DMS 273 treated with DMSO at 0.1 percent for 48 hours (cell line): ENCODE results near the gene MAZ.
"Not testable (repeated sequence)": the region's sequence is repeated elsewhere in the genome, so short reads cannot be mapped to it uniquely, and the experiment has no call there.

Experiments used
- DNase-seq: peaks from one replicate; lab custom pipeline; 2025; lab: John Stamatoyannopoulos, UW

The MAZ gene

GRCh38 chr16:29806099-29806579, at the start of gene MAZ:
Gene MAZ, plus strand, starts transcription at chr16:29806529. Its CDS starts 173 bp downstream, at chr16:29806702.
- peak; percentile 94 for DNase-seq

DNA sequence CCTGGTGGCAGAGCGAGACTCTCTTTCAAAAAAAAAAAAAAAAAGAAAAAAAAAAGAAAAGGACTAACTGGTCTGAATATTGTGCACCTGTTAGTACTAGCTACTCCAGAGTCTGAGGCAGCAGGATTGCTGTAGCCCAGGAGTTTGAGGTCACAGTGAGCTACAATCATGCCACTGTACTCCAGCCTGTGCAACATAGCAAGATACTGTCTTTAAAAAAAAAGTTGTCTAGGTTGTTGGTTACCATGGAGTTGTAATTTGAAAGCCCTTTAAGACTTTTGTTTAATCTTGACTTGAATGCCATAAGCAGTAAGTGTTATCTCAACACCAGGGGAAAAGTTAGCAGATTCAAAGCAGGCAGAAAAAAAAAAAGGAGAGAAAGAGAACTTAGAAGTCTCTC, 49.7 kb upstream of the MAZ start:
- no peak for DNase-seq

DNA sequence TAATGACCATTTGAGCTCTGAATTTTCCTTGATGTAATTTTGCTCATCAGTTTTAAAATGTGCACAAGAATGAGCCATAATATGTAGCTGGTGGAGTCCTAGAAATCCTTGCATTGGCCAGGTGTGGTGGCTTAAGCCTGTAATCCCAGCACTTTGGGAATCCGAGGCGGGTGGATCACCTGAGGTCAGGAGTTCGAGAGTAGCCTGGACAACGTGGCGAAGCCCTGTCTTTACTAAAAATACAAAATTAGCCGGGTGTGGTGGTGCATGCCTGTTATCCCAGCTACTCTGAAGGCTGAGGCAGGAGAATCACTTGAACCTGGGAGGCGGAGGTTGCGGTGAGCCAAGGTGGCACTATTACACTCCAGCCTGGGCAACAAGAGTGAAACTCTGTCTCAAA, 49.2 kb upstream of the MAZ start:
- DNase-seq: not testable (repeated sequence)

DNA sequence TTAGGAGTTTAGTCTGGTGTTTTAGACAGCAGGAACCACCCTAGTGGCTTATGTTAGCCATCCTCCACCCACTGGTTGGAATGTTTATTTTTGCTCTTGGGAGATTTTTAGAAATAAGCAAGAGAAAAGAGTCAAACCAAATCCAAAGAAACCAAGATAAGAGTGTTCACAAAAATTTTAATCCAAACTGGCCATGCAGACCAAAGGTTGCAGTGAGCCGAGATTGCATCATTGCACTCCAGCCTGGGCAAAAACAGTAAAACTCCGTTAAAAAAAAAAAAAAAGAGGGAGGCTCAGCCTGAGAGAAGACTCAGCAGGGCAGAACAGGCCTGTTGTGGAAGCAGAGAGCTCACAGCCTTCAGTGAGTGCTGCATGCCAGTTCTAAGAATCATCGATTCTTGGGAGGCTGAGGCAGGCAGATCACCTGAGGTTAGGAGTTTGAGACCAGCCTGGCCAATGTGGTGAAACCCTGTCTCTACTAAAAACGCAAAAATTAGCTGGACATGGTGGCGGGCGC, 48.3 kb upstream of the MAZ start:
- no peak for DNase-seq

DNA sequence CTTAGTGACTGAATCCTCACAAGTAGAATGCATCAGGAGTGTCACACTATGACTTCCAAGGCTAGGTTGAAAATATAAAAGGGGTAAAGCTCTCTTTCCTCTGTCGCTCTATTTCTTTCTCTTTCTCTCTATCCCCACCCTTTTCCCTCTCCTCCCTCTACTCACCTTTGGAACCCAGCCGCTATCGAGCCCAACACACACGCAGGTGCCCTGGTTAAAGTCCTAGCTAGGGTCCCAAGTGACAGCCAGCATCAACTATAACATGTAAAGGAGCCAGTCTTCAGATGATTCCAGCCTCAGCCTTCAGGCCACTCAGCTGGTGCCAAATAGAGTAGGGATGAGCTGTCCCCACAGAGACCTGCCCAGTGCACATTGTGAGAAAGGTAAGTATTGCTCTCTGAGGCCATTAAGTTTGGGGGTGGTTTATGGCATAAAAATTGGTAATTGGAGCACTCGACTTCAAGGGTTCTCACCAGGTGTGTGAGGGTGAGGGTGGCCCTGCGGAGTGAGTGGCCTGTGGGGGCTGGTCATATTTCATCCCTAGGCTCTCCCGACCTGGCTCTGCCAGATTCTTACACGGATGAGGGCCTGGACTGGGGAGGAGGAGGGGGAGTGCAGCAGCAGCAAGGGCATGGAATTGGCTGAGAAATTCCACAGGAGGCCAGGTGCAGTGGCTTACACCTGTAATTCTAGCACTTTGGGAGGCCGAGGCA, 45.6 kb upstream of the MAZ start:
- DNase-seq: no peak

- DNase-seq: not testable (repeated sequence)
Measured at GRCh38 chr16:29761280-29761651, 45.1 kb upstream of the MAZ start.

DNA sequence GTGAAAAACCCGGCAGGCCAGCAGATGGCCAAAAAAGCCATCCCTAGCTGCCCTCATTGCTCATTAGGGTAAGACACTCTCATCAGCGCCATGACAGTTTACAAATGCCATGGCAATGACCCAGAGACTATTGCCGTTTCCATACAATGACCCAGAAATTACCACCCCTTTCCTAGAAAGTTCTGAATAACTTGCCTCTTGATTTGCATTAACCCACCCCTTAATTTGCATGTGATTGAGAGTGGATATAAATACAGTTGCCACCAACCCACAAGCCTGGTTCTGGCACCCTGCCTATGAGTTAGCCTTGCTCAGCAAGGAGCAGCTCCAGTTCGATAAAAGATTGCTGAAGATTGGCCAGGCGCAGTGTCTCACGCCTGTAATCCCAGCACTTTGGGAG, 44.4 kb upstream of the MAZ start:
- no peak for DNase-seq

GRCh38 chr16:29763326-29763725, 43.0 kb upstream of the MAZ start:
- no peak for DNase-seq

- DNase-seq: no peak
Measured at GRCh38 chr16:29765167-29766032, 40.9 kb upstream of the MAZ start.

GRCh38 chr16:29766571-29766970, 39.8 kb upstream of the MAZ start:
- no peak for DNase-seq

DNA sequence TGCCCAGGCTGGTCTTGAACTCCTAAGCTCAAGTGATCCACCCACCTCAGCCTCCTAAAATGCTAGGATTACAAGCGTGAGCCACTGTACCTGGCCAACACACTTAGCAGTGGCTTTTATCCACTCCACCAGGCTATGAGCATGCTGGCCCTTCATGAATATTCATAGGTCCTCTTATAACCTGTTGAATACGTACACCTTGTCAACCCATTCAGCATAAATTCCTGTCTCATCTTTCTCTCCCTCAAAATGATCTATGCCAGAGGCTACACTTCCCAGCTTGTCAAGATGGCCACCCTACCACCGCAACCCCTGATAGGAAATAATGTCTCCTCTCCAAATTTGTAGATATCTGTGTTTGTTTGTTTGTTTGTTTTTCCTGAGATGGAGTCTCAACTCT, 39.3 kb upstream of the MAZ start:
- no peak for DNase-seq

DNA sequence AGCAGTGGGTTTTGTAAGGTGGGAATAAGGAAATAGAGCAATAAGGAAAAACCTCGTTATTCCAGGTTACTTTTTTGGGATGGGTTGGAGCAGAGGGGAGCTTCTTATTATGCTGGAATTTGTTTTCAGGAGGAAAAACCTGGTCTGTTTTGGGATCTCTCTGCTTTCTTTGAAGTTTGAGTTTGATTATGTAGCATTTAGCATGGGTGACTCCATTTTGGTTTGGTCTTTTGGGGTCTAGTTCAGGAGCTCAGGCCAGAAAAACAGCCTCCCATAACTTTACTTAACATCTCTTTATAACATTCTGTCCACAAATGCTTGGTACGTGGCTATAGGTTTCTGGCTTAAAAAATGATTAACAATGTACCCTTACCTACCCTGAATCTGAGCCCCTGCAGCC, 36.8 kb upstream of the MAZ start:
- no peak for DNase-seq

- peak; percentile 33 for DNase-seq
Measured at GRCh38 chr16:29770250-29770929, 35.9 kb upstream of the MAZ start.

DNA sequence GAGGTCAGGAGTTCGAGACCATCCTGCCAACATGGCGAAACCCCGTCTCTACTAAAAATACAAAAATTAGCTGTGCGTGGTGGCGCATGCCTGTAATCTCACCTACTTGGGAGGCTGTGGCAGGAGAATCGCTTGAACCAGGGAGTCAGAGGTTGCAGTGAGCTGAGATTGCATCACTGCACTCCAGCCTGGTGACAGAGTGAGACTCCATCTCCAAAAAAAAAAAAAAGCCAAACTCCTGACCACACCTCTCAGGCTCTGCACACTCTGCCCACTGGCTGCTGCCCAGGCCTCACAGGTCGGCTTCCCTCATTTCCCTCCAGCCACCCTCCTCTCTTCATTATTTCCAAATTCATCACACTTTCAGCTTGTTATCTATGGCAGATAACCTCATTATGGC, 34.0 kb upstream of the MAZ start:
- not testable (repeated sequence) for DNase-seq

GRCh38 chr16:29774730-29775129, 31.6 kb upstream of the MAZ start:
- DNase-seq: no peak

GRCh38 chr16:29775742-29776408, 30.5 kb upstream of the MAZ start:
- DNase-seq: peak; percentile 68

DNA sequence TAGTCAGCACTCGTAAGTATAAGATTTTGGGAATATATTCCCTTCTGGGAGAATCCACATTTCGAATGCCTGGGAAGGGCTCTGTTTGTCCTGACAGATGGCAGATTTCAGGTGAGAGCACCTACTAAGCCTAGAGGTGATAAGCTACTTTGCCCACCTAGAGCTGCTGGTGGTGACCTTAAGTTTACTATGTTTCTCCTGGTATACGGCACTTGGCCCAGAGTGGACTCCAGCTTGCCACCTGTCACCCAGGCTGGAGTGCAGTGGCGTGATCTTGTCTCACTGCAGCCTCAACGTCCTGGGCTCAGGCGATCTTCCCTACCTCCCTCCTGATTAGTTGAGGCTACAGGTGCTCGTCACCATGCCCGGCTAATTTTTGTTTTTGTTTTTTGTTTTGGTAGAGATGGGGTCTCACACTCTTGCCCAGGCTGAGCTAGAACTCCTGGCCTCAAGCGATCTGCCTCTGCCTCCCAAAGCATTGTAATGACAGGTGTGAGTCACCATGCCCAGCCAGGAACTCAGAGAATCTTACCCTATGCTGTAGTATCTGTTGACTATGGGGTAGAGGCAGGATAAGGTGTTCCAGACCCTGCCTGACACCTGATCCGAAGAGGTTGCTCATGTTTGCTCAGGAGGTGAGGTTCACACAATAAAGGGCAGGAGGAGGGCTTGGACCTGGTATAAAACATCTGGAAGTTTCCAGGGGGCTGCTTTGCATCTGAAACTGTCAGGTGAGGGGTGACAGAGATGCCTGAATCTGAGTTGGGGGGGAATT, 28.6 kb upstream of the MAZ start, which contains the start of gene ZG16:
ZG16 (plus strand) TSS at position 681 of the 775 bp plus-strand sequence. CDS start 1,011 bp downstream, outside the sequence.
- no peak for DNase-seq

GRCh38 chr16:29779474-29779873, 26.9 kb upstream of the MAZ start:
- no peak for DNase-seq

- DNase-seq: not testable (repeated sequence)
Measured at GRCh38 chr16:29783094-29783953, 23.0 kb upstream of the MAZ start.

DNA sequence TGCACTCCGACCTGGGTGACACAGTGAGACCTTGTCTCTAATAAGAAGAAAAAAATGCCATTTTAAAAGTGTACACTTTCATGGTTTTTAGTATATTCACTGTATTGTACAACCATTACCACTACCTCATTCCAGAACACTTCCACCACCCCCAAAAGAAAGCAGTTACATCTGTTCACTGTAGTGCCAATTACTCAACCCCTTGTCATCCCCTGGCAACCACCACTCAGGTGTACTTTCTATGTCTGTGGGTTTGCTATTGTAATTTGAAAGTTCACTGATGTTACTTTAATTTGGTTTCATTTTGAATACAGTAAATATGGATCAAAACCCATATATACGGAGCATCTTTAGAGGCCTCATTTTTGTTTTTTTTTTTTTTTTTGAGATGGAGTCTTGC, 22.2 kb upstream of the MAZ start:
- DNase-seq: no peak
